ENCODE measurements around the gene HERC2. TPM values are rescaled to one million over a fixed set of nuclear protein-coding genes. Genes with fewer than 3 reads are reported as not detected.

HERC2 gene
- total RNA-seq, 1 donor from 2014 or later, result 84.6 TPM

- H3K4me3 Mint-ChIP-seq, result no peak overlapping the region
- H3K4me1 Mint-ChIP-seq, result peaks cover 4% of the 10 kb centered on the region
- no peak for DNase-seq (ENCODE audit: low spot score in 2 of 2, unreplicated experiment in 2 of 2)
- peaks cover 40% of the 10 kb centered on the region for H3K36me3 Mint-ChIP-seq
- no peaks in the 10 kb centered on the region for H3K9me3 Mint-ChIP-seq
- H3K27ac Mint-ChIP-seq, result no peak overlapping the region
- no peak for TF ChIP-seq CTCF (IDR thresholded peaks at IDR 0.05; ENCODE audit: unreplicated experiment)
- H3K27me3 Mint-ChIP-seq (ENCODE audit: low read depth), result no peaks in the 10 kb centered on the region
Observed at GRCh38 chr15:28120359-28120640, 201.7 kb downstream of the HERC2 start.

- DNase-seq (ENCODE audit: low spot score in 2 of 2, unreplicated experiment in 2 of 2), result no peak
- H3K4me1 Mint-ChIP-seq, result peaks cover 4% of the 10 kb centered on the region
- H3K4me3 Mint-ChIP-seq, result no peak overlapping the region
- H3K9me3 Mint-ChIP-seq, result no peaks in the 10 kb centered on the region
- no peak for TF ChIP-seq CTCF (IDR thresholded peaks at IDR 0.05; ENCODE audit: unreplicated experiment)
- H3K36me3 Mint-ChIP-seq, result peaks cover 47% of the 10 kb centered on the region
- no peaks in the 10 kb centered on the region for H3K27me3 Mint-ChIP-seq (ENCODE audit: low read depth)
- H3K27ac Mint-ChIP-seq, result no peak overlapping the region
Observed at GRCh38 chr15:28118531-28118930, 203.4 kb downstream of the HERC2 start.

GRCh38 chr15:28118083-28118482, 203.9 kb downstream of the HERC2 start:
- no peak overlapping the region for H3K27ac Mint-ChIP-seq
- peaks cover 44% of the 10 kb centered on the region for H3K36me3 Mint-ChIP-seq
- H3K27me3 Mint-ChIP-seq (ENCODE audit: low read depth), result no peaks in the 10 kb centered on the region
- TF ChIP-seq CTCF (IDR thresholded peaks at IDR 0.05; ENCODE audit: unreplicated experiment), result no peak
- H3K9me3 Mint-ChIP-seq, result no peaks in the 10 kb centered on the region
- no peaks in the 10 kb centered on the region for H3K4me1 Mint-ChIP-seq
- no peak for DNase-seq (ENCODE audit: low spot score in 2 of 2, unreplicated experiment in 2 of 2)
- no peak overlapping the region for H3K4me3 Mint-ChIP-seq

GRCh38 chr15:28117432-28117990, 204.5 kb downstream of the HERC2 start:
- no peaks in the 10 kb centered on the region for H3K4me1 Mint-ChIP-seq
- TF ChIP-seq CTCF (IDR thresholded peaks at IDR 0.05; ENCODE audit: unreplicated experiment), result no peak
- DNase-seq (ENCODE audit: low spot score in 2 of 2, unreplicated experiment in 2 of 2), result no peak
- no peak overlapping the region for H3K27ac Mint-ChIP-seq
- H3K27me3 Mint-ChIP-seq (ENCODE audit: low read depth), result no peaks in the 10 kb centered on the region
- H3K36me3 Mint-ChIP-seq, result peaks cover 46% of the 10 kb centered on the region
- H3K4me3 Mint-ChIP-seq, result no peak overlapping the region
- no peaks in the 10 kb centered on the region for H3K9me3 Mint-ChIP-seq

GRCh38 chr15:28116521-28117431, 205.2 kb downstream of the HERC2 start:
- Mint-ChIP-seq H3K36me3 (peaks cover 51% of the 10 kb centered on the region), H3K27ac (no peak overlapping the region)

More at GRCh38 chr15:28116521-28117431, 205.2 kb downstream of the HERC2 start:
- Mint-ChIP-seq H3K4me1 (no peaks in the 10 kb centered on the region), H3K9me3 (no peaks in the 10 kb centered on the region), H3K4me3 (no peak overlapping the region), H3K27me3 (ENCODE audit: low read depth) (no peaks in the 10 kb centered on the region)
- TF ChIP-seq CTCF (IDR thresholded peaks at IDR 0.05; ENCODE audit: unreplicated experiment), result no peak
- DNase-seq (ENCODE audit: low spot score in 2 of 2, unreplicated experiment in 2 of 2), result no peak

Data from mesothelial cell of epicardium (in vitro differentiated cells).